Activated CD8-positive, alpha-beta memory T cell treated with anti-CD3 and anti-CD28 coated beads for 1 hour (primary cell): ENCODE data around the gene RAB31.

Experiments
- DNase-seq, 2 donors: peaks; one replicate each; pipeline ENCODE4 v3.0.0-alpha.2; 2020; ENCODE audit warnings: low read depth in 1 of 2; ENCODE audit errors: extremely low read depth in 1 of 2

RAB31 gene

DNA sequence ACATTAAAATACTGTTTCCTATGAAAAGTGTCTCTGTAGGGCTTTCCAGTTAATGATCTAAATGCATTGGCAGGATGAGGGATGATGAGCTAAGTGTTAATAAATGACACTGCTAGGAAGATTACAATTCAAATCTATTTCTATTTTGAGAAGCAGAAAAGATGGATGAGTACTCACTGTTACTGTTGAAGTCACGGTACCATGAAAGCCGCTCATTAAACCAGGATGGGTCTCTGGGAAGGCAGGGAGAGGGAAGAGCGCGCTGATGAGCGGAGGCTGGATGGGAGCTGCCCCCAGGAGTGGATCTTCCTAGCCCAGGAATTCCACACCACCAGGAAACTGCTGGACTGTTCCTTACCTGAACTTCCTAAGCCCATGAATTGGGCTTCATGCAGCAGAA, 150.5 kb downstream of the RAB31 start:
- no peak for DNase-seq

DNA sequence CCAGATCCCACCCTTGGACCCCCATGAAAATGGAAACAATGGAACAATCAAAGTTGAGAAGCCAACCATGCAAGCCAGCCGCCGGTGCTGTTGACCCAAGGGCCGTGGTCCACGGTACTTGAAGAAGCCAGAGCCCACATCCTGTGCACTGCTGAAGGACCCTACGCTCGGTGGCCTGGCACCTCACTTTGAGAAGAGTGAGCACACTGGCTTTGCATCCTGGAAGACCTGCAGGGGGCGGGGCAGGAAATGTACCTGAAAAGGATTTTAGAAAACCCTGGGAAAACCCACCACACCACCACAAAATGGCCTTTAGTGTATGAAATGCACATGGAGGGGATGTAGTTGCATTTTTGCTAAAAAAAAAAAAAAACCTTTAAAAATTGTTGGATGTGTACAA, 151.1 kb downstream of the RAB31 start:
- no peak for DNase-seq

DNA sequence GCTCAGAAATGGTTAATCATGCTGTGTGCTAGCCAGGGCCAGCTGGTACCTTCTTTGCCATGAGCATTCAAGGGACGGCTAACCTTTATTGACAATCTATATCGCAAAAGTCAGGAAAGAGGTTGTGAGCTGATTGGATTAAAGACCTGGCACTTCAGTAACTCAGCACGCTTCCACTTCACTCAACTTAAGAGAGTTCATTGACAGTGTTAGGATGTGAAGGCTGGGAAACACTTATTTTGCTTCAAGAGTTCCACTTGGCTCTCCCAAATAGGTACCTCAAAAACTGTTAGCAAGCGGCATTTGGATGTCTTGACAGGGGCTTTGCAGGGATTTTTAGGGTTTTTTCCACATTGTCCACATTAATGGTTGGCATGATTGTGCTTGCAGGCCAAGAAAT, 152.6 kb downstream of the RAB31 start:
- no peak for DNase-seq

DNA sequence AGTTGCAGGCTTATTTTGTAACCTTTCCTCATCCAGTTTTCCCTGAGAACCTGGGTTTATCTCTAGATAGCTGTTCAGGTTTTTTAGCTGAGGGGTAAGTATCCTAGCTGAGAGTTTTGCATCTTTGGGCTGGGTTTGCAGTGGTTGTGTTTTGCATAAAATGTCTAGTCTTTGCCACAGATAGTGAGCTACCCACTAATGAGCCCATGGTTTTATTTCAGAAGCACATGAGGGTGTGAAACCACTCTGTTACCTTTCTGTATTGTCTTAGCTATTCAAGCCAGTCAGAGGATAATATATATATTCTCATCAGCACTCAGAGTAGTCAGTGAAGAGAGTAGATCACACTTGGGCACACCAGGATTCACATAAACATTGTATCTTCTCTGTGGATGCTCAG, 153.1 kb downstream of the RAB31 start:
- no peak for DNase-seq

DNA sequence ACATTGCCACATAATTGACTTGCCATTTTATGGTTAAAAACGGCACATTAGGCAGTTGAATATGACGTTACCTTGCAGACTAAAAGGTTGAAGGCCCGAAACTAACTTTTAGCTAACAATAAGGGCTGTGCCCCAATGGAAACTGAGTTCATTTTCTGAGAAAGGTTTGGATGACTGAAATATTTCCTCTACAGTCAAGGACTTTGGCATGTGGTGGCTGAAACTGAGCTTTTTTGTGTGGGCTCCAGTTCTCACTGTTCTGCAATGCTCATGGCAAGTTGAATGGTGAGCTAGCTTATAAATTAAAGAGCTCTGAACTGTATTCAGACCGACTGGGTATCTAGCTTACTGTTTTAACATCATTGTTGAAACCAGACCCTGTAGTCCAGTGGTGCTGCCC, 153.8 kb downstream of the RAB31 start:
- DNase-seq = no peak

DNA sequence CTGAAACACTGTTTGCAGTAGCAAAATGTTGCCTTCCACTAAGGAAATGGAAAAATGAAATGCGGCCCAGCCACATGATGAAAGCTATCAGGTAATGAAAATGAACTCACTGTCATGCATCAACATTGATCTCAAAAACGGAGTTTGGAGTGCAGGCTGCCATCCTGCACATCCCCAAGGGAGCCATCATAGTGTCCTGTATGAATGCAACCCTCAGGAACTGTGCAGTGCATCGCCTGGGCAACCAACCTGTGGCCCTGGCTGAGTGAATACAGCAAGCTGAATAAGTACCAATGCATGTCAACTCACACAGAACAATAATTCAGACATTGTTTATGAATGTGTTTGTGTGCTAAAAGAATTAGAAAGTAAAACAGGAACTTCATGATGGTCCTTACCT, 154.6 kb downstream of the RAB31 start:
- no peak for DNase-seq

DNA sequence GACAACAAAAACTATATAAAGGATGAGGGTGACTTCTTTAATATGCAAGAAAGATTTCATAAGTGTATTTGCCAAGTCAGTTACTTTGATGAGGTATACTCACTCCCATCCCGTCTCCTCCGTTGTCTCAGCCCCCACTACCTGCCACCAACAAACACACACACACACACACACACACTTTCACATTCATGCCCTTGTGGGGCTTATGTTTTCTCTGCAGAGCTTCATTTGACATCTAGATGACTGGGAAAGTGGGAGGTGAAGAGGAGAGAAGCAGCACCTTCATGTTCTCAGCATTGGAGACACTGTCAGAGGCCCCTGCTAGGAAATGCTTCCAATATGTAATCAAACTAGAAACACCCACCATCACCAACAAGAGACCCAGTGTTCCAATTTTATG, 155.2 kb downstream of the RAB31 start:
- no peak for DNase-seq

DNA sequence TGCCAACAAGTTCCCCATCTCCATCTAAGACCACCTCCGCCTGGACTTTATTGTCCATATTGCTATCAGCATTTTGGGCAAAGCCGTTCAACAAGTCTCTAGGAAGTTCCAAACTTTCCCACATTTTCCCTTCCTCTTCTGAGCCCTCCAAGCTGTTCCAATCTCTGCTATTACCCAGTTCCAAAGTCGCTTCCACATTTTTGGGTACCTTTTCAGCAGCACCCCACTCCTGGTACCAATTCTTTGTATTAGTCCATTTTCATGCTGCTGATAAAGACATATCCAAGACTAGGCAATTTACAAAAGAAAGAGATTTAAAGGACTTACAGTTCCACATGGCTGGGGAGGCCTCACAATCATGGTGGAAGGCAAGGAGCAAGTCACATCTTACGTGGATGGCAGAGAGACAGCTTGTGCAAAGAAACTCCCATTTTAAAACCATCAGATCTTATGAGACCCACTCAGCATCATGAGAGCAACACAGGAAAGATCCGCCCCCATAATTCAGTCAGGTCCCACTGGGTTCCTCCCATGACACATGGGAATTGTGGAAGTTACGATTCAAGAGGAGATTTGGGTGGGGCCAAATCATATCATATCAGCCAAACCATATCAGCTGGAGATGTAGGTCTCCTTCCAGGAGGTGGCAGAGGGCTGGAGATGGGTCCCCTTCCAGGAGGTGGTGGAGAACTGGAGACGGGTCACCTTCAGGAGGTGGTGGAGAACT, 157.8 kb downstream of the RAB31 start:
- DNase-seq = no peak

DNA sequence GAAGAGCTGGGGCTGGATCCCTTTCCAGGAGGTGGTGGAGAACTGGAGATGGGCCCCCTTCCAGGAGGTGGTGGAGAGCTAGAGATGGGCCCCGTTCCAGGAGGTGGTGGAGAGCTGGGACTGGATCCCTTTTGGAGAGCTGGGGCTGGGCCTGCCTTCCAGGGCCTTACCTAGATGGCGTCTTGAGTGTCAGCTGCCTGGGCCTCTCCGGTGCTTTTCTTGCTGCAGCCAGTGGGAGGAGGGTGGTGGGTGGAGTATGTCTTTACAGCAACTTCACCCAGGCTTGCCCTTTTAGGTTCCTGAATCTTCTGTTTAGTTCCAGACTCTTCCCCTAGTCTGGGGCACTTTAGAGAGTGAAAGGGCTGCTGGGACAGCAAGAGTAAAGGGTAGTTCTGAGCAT, 158.5 kb downstream of the RAB31 start:
- DNase-seq = no peak

DNA sequence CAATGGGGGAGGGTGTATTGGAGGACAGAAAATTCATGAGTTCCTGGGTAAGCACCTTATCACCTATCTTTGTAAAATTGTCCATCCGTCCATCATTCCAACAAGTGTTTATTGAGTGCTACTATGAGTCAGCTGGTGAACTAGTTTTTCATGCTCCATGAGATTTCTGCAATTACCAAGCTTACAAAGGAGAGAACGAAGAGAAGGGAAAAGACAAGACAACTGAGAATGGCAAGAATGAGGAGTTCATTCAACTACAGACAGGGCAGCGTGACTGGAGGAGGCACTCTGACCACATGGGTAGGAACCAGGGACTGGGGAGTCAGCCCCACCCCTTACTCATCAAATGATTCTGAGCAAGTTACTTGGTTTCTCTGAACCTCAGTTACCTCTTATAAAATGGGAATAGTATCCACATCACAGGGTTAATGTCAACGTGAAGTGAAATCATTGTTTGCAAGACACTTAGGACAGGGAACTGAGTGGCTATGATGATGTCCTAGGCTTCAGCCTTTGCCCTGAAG, 159.0 kb downstream of the RAB31 start:
- no peak for DNase-seq

DNA sequence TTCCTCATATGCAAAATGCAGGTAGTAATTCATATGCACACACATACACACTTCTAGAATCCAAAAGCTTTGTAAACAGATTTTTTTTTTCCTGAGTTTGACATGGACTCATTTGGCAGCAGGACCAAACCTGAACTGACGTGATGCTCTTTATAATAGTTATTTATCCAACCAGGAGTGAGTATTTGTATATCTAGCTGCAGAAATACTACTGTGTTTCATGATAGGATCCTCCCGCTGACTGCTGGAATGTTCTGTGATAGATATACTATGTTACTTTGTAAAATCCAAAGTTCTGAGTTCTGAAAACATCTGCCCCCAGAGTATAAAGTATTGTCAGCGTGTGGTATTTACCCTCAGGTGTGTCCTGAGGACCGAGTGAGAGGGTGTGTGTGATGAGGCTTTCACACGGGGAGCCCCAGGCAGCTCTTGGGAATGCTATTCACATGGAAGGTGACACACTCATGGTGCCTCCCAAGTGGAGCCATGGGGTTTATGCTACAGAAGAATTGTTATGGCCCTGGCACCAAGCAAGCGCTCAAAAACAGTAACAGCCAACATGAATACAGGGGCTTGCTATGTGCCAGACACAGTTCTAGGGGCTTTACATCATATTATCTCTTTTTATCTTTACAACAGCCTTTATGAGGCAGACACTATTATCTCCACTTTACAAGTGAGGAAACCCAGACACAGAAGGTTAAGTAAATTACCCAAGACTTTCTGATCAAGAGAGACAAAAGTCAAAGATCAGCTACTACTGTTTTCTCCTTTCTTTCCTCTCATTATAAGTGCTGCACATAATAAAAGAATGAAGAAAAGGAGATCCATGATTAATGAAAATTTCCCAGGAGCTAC, 161.0 kb downstream of the RAB31 start:
- DNase-seq = no peak

DNA sequence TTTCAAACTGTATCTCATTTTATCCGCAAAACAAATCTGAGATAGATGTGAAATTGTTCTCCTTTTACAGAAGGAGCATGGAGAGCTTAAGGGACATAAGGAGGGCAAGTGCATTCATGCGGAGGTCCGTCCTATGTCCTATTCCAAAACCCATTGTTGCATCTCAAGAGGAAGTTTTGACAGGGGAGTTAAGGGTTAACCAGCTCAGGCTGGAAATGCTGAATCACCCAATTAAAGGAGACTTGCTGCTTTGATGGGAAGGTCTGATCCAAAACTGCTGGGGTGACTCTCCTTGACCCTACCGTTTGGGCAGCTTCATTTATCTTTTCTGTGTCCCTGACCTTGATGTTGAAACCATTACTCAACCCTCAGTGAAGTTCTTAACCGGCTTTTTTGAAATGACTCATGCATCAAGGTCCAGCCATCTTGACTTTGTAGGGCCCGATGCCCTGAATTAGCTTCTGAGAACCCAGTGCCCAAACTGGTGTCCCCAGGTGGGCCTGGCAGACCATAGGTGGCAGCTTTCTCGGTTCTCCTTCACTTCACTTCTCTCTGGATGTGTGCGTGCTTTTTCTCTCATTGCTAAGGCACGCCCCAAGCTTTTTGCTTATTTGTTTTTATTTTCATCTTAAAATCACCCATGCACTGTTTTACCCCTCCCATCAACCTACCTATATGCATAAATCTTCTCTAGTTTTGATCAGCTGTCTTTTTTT, 161.8 kb downstream of the RAB31 start:
- DNase-seq = no peak

DNA sequence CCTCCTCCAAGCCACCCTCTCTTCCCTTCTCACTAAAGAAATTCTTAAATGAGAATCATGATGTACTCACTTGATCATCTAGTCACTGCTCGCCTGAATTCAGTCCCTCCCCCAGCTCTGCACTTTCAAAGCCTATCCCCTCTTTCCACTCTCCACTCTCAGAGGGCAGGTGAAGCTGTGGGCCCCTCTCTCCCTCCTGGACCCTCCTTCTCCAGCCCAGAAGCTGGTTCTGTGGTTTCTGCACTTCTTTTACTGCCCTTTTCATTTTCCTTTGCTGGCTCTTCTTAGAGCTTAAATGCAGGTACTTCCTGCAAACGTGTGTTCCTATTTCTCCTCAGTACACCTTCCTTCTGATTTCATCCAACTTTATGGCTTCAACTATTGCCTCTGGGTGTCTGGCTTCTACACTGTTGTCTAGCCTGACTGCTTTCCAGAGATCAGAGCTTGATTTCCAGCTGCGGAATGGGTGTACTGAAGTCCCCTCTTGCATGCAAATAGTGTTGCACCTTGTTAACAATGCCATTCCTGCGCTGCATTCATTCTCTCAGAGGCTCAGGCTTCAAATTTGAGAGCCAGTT, 162.4 kb downstream of the RAB31 start:
- no peak for DNase-seq

DNA sequence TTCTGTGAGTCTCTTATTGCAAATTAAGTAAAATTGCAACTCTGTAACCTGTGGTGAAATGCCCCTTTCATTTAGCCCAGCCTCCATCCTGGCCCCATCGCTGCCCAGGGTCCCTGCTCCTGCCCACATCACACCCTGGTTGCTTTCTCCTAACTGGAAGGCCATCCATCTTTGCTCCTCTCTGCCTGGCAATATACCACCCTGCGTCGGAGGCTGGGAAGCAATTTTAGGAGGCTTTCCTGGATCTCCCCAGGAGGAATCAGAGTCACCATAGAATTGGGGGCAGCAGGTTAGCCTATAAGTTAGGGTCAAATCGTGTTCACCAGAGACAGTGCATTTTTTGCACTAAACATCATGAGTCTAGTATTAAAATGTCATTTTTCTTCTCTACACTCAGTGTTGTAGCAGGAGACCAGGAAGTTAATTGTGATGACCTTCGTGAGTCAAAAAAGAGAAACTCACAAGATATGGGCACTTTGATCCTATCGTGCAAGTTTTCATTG, 163.2 kb downstream of the RAB31 start:
- no peak for DNase-seq

DNA sequence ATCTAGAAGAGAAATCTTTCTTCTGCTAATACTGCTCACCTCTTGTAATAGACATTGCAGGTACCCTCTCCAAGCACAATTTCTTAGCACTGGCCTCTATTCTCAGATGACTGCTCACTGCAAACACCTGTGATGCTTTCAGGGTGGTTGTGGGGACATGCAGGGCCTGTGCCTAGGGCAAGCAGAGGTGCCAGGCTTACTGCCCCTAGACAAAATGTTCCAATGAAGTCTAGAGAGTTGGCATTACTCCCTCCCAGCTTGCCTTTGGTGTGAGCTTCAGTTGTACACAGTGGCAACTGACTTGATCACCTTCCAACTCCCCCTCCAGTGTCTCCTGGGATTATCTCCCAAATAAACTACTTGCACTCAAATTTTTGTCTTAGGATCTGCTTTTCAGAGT, 164.7 kb downstream of the RAB31 start:
- DNase-seq = no peak

DNA sequence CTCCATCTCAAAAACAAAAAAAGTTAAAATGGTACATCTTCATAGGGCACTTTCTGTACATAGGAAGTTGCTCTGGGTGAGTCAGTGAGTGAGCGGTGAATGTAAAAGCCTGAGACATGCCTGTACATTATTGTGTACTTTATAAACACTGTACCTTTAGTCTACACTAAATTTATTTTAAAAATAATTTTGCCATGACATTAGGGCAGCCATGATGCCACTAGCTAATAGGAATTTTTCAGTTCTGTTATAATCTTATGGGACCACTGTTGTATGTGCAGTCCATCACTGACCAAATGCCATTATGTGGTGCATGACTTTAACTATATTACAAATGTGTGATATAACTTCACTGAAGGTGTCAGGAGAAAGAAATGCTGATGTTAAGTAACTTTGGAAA, 166.6 kb downstream of the RAB31 start:
- DNase-seq = no peak

DNA sequence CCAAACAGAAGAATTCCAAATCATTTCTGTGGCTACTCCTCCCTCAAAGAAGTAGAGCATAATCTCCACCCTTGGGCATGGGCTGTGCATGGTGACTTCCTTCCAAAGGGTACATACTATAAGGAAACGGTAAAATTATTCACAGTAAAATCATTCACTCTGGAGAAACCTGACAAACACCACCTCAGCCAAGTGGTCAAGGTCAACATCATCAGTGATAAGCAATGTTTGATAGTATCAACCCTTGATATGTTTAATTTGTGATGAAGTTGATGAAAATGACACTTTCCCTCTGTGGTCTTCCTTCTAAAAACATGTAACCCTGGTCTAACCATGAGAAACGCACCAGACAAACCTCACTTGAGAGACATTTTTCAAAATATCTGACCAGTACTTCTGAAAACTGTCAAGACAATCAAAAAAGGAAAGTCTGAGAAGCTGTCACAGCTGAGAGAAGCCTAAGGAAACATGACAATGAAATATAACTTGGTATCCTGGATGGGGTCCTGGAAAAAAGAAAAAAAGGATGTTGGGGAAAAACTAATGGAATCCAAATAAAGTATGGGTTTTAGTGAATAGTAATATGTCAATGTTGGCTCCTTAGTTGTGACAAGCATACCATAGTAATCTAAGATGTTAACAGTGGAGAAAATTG, 168.2 kb downstream of the RAB31 start:
- no peak for DNase-seq

DNA sequence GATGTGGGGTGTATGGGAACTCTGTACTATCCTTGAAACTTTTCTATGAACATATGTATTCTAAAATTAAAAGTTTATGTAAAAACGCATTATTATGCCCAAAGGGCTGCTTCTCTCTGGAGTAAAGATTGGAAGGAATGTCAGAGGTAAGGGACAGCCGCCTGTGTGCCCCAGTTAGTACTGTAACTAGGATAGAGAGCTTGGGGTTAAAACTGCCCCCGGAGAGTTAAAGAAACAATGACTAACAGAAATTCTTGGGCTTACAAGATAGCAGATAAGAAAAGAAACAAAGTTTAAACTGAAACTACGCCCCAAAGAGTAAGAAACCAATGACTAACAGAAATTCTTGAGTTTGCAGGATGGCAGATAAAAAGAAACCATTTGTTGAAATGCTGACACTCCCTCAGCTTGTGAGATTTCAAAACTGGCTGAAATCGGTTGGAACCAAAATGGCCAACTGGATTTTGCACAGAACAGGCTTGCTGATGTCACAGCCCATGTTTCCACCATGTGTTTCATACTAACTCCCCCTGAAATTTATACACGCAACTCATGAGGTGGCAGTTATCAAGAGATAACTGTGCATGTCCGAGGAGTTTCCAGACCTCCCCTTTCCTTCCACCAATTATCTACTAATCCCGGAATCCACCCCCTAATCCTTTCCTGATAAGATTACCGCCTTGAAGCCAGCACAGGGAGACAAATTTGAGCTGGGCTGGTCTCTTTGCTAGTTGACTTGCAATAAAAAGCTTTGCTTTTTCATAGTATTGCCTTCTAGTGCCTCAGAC, 169.0 kb downstream of the RAB31 start:
- no peak for DNase-seq

DNA sequence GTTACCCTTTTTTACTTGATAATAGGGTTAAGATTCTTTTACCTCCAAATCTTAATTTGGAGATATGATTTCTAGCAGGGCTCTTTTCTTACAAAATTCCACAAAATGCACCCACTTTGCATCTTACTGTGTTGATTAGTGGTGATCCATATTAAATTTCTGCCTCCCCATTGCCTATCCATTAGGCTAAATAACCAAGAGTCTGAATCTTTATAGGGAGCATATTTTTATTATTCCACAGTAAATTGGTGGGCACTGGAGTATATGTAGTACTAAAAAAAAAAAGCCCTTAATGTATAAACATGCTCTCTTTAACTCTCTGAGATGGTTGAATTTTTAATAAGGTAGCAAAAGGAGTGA, 169.5 kb downstream of the RAB31 start:
- DNase-seq = no peak

DNA sequence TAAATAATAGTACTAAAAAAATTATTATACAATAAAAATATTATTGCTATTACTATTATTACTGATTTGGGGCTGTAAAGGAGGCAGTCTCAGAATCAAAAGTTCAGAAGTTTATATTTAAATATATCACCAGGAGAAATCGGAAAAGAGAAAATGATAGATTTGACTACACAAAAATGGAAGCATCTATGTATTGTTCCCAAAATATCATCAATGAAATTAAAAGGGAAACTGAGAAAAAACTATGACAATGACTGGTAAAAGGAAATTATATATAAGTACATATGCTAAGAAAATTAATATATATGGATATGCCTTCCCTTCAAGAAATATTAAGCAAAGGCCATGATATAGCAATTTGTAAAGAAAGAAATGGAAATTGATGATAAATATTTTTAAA, 170.0 kb downstream of the RAB31 start:
- no peak for DNase-seq
